PC-3 (cell line): ENCODE data around the gene KLRC3. TPM values are rescaled to one million over a fixed set of nuclear protein-coding genes. Genes with fewer than 3 reads are reported as not detected.
"Not testable (repeated sequence)": the region's sequence is repeated elsewhere in the genome, so short reads cannot be mapped to it uniquely, and the experiment has no call there.

Source experiments
- ATAC-seq: fragments of 200-7000 bp; cut with Tn5 transposase; 2 replicates; pipeline ENCODE4 v1.9.1; 2020; ENCODE audit warnings: mild to moderate bottlenecking, moderate library complexity
- BruUV-seq: library from RNA; stranded (reverse); fragments of 400-500 nt; replicated peaks from 2 replicates; lab custom pipeline; 2021; lab: Mats Ljungman, UMichigan
- CTCF ChIA-PET: fragments of 300-600 bp; sonication (Branson Sonifier 250); formaldehyde crosslinking; loops from one replicate; lab custom pipeline; 2022; ENCODE audit warnings: antibody characterized with exemption; lab: Charles Lee
- POLR2A ChIA-PET: fragments of 300-600 bp; sonication (Branson Sonifier 250); formaldehyde crosslinking; loops from one replicate; lab custom pipeline; 2022; ENCODE audit warnings: antibody characterized with exemption; ENCODE audit not compliant: unreplicated experiment; lab: Charles Lee
- DNase-seq: peaks from one replicate; pipeline ENCODE4 v3.0.0-alpha.2; 2015
- H2AFZ ChIP-seq: fragments of 300-600 bp; sonication (generic); 2 replicates; pipeline ENCODE4 v1.6.0; 2016; ENCODE audit warnings: antibody characterized with exemption, low read length
- H3F3A ChIP-seq: fragments of 300-600 bp; sonication (generic); one replicate; pipeline ENCODE4 v1.6.0; 2017; ENCODE audit warnings: antibody characterized with exemption, low read length, control low read depth, mild to moderate bottlenecking; ENCODE audit not compliant: unreplicated experiment
- H3K27ac ChIP-seq: fragments of 300-600 bp; sonication (generic); 2 replicates; pipeline ENCODE4 v1.5.1; 2016; ENCODE audit warnings: mild to moderate bottlenecking, low read length
- H3K27me3 ChIP-seq: fragments of 300-600 bp; sonication (generic); 2 replicates; pipeline ENCODE4 v1.6.1; 2016; ENCODE audit warnings: low read length, mixed read lengths
- H3K36me3 ChIP-seq: fragments of 300-600 bp; sonication (generic); 2 replicates; pipeline ENCODE4 v1.6.1; 2016; ENCODE audit warnings: low read depth, mixed run types, low read length, mixed read lengths
- H3K4me1 ChIP-seq: fragments of 300-600 bp; sonication (generic); 2 replicates; pipeline ENCODE4 v1.5.1; 2016; ENCODE audit warnings: low read length; ENCODE audit not compliant: insufficient read depth
- H3K4me2 ChIP-seq: fragments of 300-600 bp; sonication (generic); 2 replicates; pipeline ENCODE4 v1.6.0; 2016; ENCODE audit warnings: low read length
- H3K4me3 ChIP-seq: fragments of 300-600 bp; sonication (generic); 2 replicates; pipeline ENCODE4 v1.5.1; 2016; ENCODE audit warnings: mild to moderate bottlenecking, low read length, mixed read lengths
- H3K79me2 ChIP-seq: fragments of 300-600 bp; sonication (generic); 2 replicates; pipeline ENCODE4 v1.6.1; 2017; ENCODE audit warnings: low read length, mixed read lengths
- H3K9ac ChIP-seq: fragments of 300-600 bp; sonication (generic); 2 replicates; pipeline ENCODE4 v1.6.0; 2016; ENCODE audit warnings: mild to moderate bottlenecking, low read length
- H3K9me2 ChIP-seq: fragments of 300-600 bp; sonication (generic); replicated peaks from 2 replicates; pipeline ENCODE4 v1.6.1; 2016; ENCODE audit warnings: mixed run types, low read length, mixed read lengths
- H3K9me3 ChIP-seq: fragments of 300-600 bp; sonication (generic); 2 replicates; pipeline ENCODE4 v1.6.1; 2016; ENCODE audit warnings: low read length, mixed read lengths
- H4K20me1 ChIP-seq: fragments of 300-600 bp; sonication (generic); 2 replicates; pipeline ENCODE4 v1.6.1; 2016; ENCODE audit warnings: low read length, mixed read lengths
- EZH2 ChIP-seq: fragments of 300-600 bp; sonication (generic); IDR thresholded peaks from one replicate; pipeline ENCODE4 v1.6.1; 2017; ENCODE audit warnings: antibody characterized with exemption, mild to moderate bottlenecking, low read length; ENCODE audit not compliant: unreplicated experiment
- EZH2phosphoT487 ChIP-seq: fragments of 300-600 bp; sonication (generic); IDR thresholded peaks from 2 replicates; pipeline ENCODE4 v1.6.1; 2018; ENCODE audit warnings: mild to moderate bottlenecking, antibody characterized with exemption, low read length, borderline replicate concordance
- intact Hi-C: fragments of 100-400 bp; cut with micrococcal nuclease; formaldehyde crosslinking; loops from 2 replicates; pipeline ENCODE4 v1.9.0; 2023
- total RNA-seq: library from RNA; depleted of rRNA; stranded (reverse); fragments of >200 nt; gene quantifications from 2 replicates; pipeline ENCODE4 v1.2.3, GENCODE V29; 2014
- TF ChIP-seq, protein P1 (sequence below): fragments of 300-600 bp; sonication (generic); conservative IDR thresholded peaks from 2 replicates; pipeline ENCODE4 v1.5.1; 2017; ENCODE audit warnings: antibody characterized with exemption, low read depth, mild to moderate bottlenecking, low read length

Gene KLRC3
- total RNA-seq, 1 experiment from 2014 or later = not detected

- Histone ChIP-seq H3F3A (peaks cover 5% of the 10 kb centered on the region), H3K9me3 (no peaks in the 10 kb centered on the region), H4K20me1 (no peaks in the 10 kb centered on the region), H3K9me2 (no peaks in the 10 kb centered on the region), H3K4me3 (no peak overlapping the region), H3K4me2 (no peak overlapping the region), H3K9ac (no peak overlapping the region), H3K27me3 (no peaks in the 10 kb centered on the region), H3K79me2 (no peaks in the 10 kb centered on the region), H3K27ac (no peak overlapping the region), H3K4me1 (peaks cover 35% of the 10 kb centered on the region), H2AFZ (no peak overlapping the region), H3K36me3 (no peaks in the 10 kb centered on the region)
- TF ChIP-seq, protein P1, sequence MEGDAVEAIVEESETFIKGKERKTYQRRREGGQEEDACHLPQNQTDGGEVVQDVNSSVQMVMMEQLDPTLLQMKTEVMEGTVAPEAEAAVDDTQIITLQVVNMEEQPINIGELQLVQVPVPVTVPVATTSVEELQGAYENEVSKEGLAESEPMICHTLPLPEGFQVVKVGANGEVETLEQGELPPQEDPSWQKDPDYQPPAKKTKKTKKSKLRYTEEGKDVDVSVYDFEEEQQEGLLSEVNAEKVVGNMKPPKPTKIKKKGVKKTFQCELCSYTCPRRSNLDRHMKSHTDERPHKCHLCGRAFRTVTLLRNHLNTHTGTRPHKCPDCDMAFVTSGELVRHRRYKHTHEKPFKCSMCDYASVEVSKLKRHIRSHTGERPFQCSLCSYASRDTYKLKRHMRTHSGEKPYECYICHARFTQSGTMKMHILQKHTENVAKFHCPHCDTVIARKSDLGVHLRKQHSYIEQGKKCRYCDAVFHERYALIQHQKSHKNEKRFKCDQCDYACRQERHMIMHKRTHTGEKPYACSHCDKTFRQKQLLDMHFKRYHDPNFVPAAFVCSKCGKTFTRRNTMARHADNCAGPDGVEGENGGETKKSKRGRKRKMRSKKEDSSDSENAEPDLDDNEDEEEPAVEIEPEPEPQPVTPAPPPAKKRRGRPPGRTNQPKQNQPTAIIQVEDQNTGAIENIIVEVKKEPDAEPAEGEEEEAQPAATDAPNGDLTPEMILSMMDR = no peak
- no peak for TF ChIP-seq EZH2
- no peak for TF ChIP-seq EZH2phosphoT487
- POLR2A ChIA-PET = no interaction called here
- intact Hi-C loops = no loop called here
- no TSS peak for BruUV-seq
- CTCF ChIA-PET = no interaction called here
- DNase-seq (no peak), ATAC-seq (no peak)
Measured at GRCh38 chr12:10388624-10389413, 31.6 kb downstream of the KLRC3 start.

- intact Hi-C loops, BruUV-seq, H3K4me2 ChIP-seq, H3K9me2 ChIP-seq, H3K36me3 ChIP-seq, DNase-seq, H3K27me3 ChIP-seq, H3K4me3 ChIP-seq, H3K79me2 ChIP-seq, H3K27ac ChIP-seq, POLR2A ChIA-PET, ATAC-seq, H3F3A ChIP-seq, H3K9me3 ChIP-seq, H3K9ac ChIP-seq, H2AFZ ChIP-seq, H4K20me1 ChIP-seq: not testable (repeated sequence)
- CTCF ChIA-PET = interaction anchor here (0.5 kb wide), 1 partner anchor 1096 kb away, joined by 5 read pairs; no protein-coding TSS in a partner anchor
- H3K4me1 ChIP-seq = peaks cover 22% of the 10 kb centered on the region
Measured at GRCh38 chr12:10387498-10387897, 32.9 kb downstream of the KLRC3 start.

GRCh38 chr12:10386857-10387256 lies 33.5 kb downstream of the KLRC3 start:
- Histone ChIP-seq H3F3A (peaks cover 5% of the 10 kb centered on the region), H3K4me2 (no peak overlapping the region), H4K20me1 (no peaks in the 10 kb centered on the region), H3K36me3 (no peaks in the 10 kb centered on the region), H2AFZ (no peak overlapping the region), H3K79me2 (no peaks in the 10 kb centered on the region), H3K4me1 (peaks cover 16% of the 10 kb centered on the region), H3K9ac (no peak overlapping the region), H3K4me3 (no peak overlapping the region), H3K27me3 (no peaks in the 10 kb centered on the region), H3K27ac (no peak overlapping the region), H3K9me2 (no peaks in the 10 kb centered on the region), H3K9me3 (no peaks in the 10 kb centered on the region)
- POLR2A ChIA-PET = no interaction called here
- BruUV-seq = no TSS peak
- intact Hi-C loops = no loop called here
- ATAC-seq (no peak), DNase-seq (no peak)
- TF ChIP-seq EZH2 (no peak), EZH2phosphoT487 (no peak)
- TF ChIP-seq, protein P1 = no peak
- CTCF ChIA-PET = no interaction called here
